OCI-LY7 (cell line): ENCODE measurements around the gene CFAP100.

Source experiments
- CTCF ChIP-seq: fragments of 200-600 bp; sonication (generic); conservative IDR thresholded peaks from 2 replicates; pipeline ENCODE4 v1.5.1; 2014; ENCODE audit warnings: mild to moderate bottlenecking, antibody characterized with exemption, low read length, moderate library complexity, mixed read lengths
- EZH2phosphoT487 ChIP-seq: fragments of 200-600 bp; sonication (generic); IDR thresholded peaks from 2 replicates; pipeline ENCODE4 v1.6.1; 2018; ENCODE audit warnings: low read depth, borderline replicate concordance, mild to moderate bottlenecking, mixed run types, antibody characterized with exemption, low read length, moderate library complexity, mixed read lengths

- TF ChIP-seq CTCF (no peak), EZH2phosphoT487 (no peak)
Observed at GRCh38 chr3:126451511-126451910, 56.8 kb downstream of the CFAP100 start.
